ENCODE results near the gene MMP26. TPM values are rescaled to one million over a fixed set of nuclear protein-coding genes. Genes with fewer than 3 reads are reported as not detected.

Gene MMP26
- total RNA-seq, 2 donors from 2014 or later: not detected

- no peaks in the 10 kb centered on the region for H3K4me1 ChIP-seq (ENCODE audit: control insufficient read depth, insufficient read depth, low read length)
Measured at GRCh38 chr11:4751201-4751600, 46.6 kb downstream of the MMP26 start.

More at GRCh38 chr11:4751201-4751600, 46.6 kb downstream of the MMP26 start:
- Mint-ChIP-seq H3K4me1 (no peaks in the 10 kb centered on the region), H3K27me3 (ENCODE audit: insufficient read depth) (no peaks in the 10 kb centered on the region), H3K4me3 (no peak overlapping the region), H3K36me3 (ENCODE audit: low read depth) (no peaks in the 10 kb centered on the region), H3K27ac (no peak overlapping the region), H3K9me3 (no peaks in the 10 kb centered on the region)
- Histone ChIP-seq H3K9me3 (ENCODE audit: control insufficient read depth, low read length) (no peaks in the 10 kb centered on the region), H3K9ac (ENCODE audit: extremely low read depth, low read length, poor library complexity, severe bottlenecking) (no peak overlapping the region), H3K36me3 (ENCODE audit: control insufficient read depth, insufficient read depth, low read length) (no peaks in the 10 kb centered on the region), H3K27ac (ENCODE audit: low read depth, low read length) (no peak overlapping the region), H3K27me3 (ENCODE audit: control insufficient read depth, insufficient read depth, low read length, poor library complexity, severe bottlenecking) (no peaks in the 10 kb centered on the region), H3K4me3 (ENCODE audit: low read length) (no peak overlapping the region)
- no peak for DNase-seq
- TF ChIP-seq CTCF (conservative IDR thresholded peaks at IDR 0.05): no peak
- WGBS, 2 experiments (ENCODE audit: insufficient coverage in 1 of 2, insufficient read length in 1 of 2): 90 to 100% methylated on average over 1 of the region's 1 CpG

Other genes with a start within 250 kb of the MMP26 start
- not detected for gene OR52K1, start 222.1 kb upstream of the MMP26 start, total RNA-seq
- not detected for gene OR52M1, start 159.6 kb upstream of the MMP26 start, total RNA-seq
- gene OR52I2, start 123.0 kb upstream of the MMP26 start, total RNA-seq: not detected
- gene OR52I1, start 110.7 kb upstream of the MMP26 start, total RNA-seq: not detected
- 10 to 100 TPM; 11.3 to 13.8 TPM for gene TRIM68, start 96.6 kb upstream of the MMP26 start, total RNA-seq
- not detected for gene OR51D1, start 67.3 kb upstream of the MMP26 start, total RNA-seq
- not detected for gene OR51E1, start 60.8 kb upstream of the MMP26 start, total RNA-seq
- not detected for gene OR51E2, start 6.9 kb upstream of the MMP26 start, total RNA-seq
- gene OR51F1, start 65.2 kb downstream of the MMP26 start, total RNA-seq: not detected
- gene OR52R1, start 99.6 kb downstream of the MMP26 start, total RNA-seq: not detected
- gene OR51F2, start 116.5 kb downstream of the MMP26 start, total RNA-seq: not detected
- gene OR51S1, start 144.4 kb downstream of the MMP26 start, total RNA-seq: not detected
- gene OR51T1, start 177.1 kb downstream of the MMP26 start, total RNA-seq: not detected
- gene OR51A7, start 199.0 kb downstream of the MMP26 start, total RNA-seq: not detected
- not detected for gene OR51G2, start 214.6 kb downstream of the MMP26 start, total RNA-seq
- not detected for gene OR51G1, start 219.6 kb downstream of the MMP26 start, total RNA-seq
- gene OR51A4, start 242.8 kb downstream of the MMP26 start, total RNA-seq: not detected

Data from endodermal cell (in vitro differentiated cells).